D341Med (cell line): ENCODE results near the gene LIX1L.
A peak's percentile ranks its signal among the peaks of the same experiment; 100 is the strongest.

Source experiments
- DNase-seq: peaks from one replicate; pipeline ENCODE4 v3.0.0; 2012; ENCODE audit warnings: low spot score

The LIX1L gene

DNA sequence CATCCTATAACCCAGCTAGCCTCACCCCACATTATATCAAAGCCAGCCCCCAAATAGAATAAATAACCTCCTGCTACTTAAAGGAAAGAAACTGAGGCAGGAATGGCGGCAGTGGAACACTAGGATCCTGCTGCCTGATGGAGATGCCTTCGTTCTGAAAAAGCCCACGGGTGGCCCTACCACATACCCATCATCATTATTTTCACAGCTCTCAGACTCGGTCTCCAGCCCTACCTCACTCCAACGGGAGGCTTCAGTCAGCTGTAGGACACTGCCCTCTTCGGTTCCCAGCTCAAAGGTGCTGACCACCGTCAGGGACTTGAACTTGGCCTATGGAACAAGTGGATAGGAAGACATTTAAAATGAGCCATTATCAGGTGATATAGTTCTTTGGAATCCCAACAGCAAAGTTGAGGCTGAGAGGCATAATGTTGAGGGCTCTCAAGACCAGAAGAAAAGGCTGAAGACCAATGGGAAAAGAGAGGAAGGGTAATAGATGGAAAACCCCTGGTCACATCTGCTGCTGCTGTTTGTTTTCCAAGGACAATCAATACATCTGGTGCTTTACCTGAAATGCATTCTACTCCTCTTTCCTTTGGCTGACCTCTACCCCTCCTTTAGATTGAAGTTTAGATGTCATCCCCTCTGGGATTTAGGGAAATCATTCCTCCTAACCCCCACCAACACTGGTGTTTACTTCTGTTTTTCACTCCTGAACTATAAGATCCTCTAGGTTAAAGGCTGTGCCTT, 64.3 kb downstream of the LIX1L start:
- no peak for DNase-seq

GRCh38 chr1:145892486-145893087, 65.2 kb downstream of the LIX1L start:
- DNase-seq, result no peak

DNA sequence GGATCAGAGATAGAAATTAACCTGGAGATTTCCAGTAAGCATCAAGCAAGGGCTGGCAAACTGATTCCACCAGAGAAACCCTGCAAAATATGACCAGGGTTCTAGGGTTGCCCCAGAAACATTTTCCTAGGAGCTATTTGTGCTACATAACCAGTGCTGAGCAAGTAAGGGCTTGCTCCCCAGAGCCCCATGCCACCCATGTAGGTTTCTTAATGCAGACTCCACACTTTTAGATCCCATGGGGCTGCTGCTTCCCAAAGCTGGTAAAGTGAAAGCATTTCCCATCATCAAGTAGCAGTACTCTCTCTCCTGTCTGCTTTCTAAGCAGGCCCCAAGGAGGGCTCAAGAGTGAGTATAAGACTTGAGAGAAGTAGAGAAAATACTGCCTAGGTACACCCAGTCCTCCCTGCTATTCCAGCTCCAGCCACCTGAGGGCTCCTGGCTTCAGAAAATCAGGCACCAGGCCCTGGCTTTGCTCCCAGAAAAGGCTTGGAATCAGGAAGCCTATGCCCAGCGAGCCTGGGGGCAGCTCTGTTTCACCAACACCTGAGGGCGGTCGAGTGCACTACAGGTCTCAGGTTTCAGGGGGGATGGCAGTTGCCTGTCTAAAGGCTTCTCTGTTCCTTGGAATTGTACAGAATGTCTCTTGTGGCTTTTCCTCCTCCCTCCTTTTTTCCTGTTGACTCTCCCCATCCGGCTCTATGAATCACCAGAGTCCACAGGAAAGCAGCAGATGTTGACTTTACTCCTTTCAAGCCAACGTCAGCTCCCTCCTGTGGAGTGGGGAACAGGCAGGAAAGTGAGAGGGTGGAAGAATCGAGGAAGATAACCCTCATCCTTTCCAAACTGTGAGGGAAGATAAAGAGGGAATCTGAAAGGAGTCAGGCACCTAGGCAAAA, 66.0 kb downstream of the LIX1L start:
- peak; percentile 95 for DNase-seq

DNA sequence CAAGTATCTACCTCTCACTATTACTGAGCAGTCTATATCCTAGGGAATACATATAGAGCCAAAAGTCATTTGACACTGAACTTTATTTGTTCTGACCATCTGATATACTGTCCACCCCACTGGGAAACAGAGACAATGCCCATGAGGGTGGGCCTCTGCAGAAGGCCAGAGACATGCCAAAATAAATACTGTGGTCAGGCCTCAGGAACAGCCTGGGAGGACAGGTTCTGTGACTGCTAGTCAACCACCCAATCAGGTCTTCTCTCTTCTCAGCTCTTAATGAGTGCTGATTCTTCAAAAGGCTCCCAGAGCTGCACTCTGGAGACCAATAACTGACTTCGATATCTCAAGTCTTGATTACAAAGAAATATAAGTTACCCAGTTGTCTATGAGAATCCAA, 66.7 kb downstream of the LIX1L start:
- no peak for DNase-seq

DNA sequence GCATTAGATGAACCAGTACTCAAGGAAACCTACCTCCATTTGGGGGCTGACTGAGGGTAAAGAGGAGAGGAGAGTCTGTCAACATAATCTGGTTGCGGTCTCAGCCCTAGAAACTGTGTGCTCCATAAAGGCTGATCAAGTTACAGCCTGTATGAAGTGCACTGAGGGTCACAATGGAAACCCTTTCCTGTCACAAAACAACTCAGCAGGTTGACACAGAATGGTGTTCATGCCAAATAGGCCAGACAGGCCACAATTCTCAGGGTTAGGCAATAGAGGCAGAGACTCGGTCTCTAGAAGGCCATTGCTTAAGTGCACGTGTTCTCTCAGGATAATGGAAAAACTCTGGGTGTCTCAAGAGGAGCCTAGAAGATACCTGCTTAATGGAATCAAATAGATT, 68.1 kb downstream of the LIX1L start:
- no peak for DNase-seq

GRCh38 chr1:145887631-145888030, 70.2 kb downstream of the LIX1L start:
- DNase-seq, result no peak

GRCh38 chr1:145886816-145887215, 71.0 kb downstream of the LIX1L start:
- DNase-seq, result no peak

DNA sequence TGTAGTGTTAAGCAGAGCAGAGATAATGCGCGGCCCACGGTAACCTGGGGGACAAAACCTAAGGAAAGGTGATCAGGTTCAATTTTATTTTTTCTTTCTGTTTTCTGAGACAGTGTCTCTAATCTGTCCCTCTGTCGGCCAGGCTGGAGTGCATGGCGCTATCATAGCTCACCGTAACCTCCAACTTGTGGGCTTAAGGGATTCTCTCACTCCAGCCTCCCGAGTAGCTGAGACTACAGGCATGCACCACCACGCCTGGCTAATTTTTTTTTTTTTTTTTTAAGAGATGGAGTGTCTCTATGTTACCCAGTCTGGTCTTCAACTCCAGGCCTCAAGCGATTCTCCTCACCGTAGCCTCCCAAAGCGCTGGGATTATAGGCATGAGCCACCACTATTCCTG, 71.4 kb downstream of the LIX1L start:
- DNase-seq, result no peak

DNA sequence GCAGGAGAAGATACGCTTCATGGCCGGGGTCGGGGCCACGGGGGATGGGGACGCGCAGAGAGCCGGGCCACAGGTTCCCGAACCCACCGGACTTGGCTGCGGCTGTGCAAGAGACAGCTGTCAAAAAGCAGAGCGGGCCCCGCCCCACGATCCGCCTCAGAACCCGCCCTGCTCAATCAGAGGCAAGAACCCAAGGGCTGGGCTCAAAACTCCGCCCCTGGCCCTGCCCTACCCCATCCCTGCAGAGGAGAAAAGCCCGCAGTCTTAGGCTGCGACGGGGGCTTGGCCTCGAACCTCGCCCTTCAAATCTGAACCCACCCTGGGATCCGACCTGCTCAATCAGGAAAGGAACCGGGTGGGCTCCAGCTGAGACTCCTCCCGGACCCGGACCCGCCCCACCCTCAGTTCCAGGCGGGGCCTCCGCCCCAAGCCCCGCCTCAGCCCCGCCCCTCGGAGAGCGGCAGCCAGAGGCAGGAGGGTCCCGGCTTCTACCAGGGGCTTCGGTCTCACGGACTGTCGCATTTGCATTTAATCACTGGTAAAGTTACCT, 72.0 kb downstream of the LIX1L start, which contains the start of gene ANKRD35:
ANKRD35 (minus strand) TSS at position 129 of the 550 bp plus-strand sequence; CDS start at position 21, 108 bp downstream.
- peak; percentile 94 for DNase-seq

GRCh38 chr1:145884675-145885074, 73.1 kb downstream of the LIX1L start:
- no peak for DNase-seq
